ENCODE data around the gene AUTS2.

AUTS2 gene

GRCh38 chr7:69677054-69677852 is 79.0 kb downstream of the AUTS2 start:
- no peak overlapping the region for H3K4me3 Mint-ChIP-seq
- H3K27ac Mint-ChIP-seq (ENCODE audit: low read depth) = no peak overlapping the region
- no peaks in the 10 kb centered on the region for H3K9me3 Mint-ChIP-seq
- H3K36me3 Mint-ChIP-seq (ENCODE audit: insufficient read depth) = no peaks in the 10 kb centered on the region
- no peaks in the 10 kb centered on the region for H3K27me3 Mint-ChIP-seq
- ATAC-seq (replicated peaks; ENCODE audit: extremely low read depth, poor library complexity, severe bottlenecking) (no peak), DNase-seq (ENCODE audit: low spot score in 2 of 2) (no peak)
- no peaks in the 10 kb centered on the region for H3K4me1 Mint-ChIP-seq

DNA sequence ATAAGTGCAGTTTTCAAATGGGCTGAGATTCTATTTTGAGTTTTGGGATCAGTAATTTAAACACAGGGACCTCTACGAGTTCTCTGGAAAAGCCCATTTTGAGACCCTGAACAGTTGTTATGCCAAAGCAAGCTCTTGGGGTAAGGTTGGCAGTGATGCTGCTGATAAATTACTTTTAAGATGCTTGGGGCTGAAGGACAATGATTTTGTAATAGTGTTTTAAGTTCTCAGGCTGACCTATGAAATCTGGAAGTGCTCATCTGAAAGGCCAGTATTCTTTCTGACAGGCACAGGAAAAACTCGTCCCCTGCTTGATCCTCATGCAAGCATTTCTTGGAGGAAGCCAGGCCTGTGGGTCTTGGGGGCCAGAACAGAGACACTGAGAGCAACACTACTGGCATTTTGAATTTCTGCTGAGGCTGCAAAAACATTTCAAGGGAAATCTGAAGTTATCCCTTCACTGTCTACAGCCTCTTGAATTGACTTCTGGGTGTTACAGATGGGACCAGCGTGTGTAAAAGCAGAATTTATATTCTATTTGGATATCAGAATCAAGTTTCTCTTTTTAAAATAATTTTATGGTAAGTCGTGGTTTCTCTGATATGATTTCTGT is 79.7 kb downstream of the AUTS2 start:
- ATAC-seq (replicated peaks; ENCODE audit: extremely low read depth, poor library complexity, severe bottlenecking) (no peak), DNase-seq (ENCODE audit: low spot score in 2 of 2) (no peak)
- Mint-ChIP-seq H3K27me3 (no peaks in the 10 kb centered on the region), H3K36me3 (ENCODE audit: insufficient read depth) (no peaks in the 10 kb centered on the region), H3K27ac (ENCODE audit: low read depth) (no peak overlapping the region), H3K4me1 (no peaks in the 10 kb centered on the region), H3K4me3 (no peak overlapping the region), H3K9me3 (no peaks in the 10 kb centered on the region)

GRCh38 chr7:69678494-69679187 is 80.4 kb downstream of the AUTS2 start:
- H3K27ac Mint-ChIP-seq (ENCODE audit: low read depth) = no peak overlapping the region
- DNase-seq (ENCODE audit: low spot score in 2 of 2) = no peak

DNA sequence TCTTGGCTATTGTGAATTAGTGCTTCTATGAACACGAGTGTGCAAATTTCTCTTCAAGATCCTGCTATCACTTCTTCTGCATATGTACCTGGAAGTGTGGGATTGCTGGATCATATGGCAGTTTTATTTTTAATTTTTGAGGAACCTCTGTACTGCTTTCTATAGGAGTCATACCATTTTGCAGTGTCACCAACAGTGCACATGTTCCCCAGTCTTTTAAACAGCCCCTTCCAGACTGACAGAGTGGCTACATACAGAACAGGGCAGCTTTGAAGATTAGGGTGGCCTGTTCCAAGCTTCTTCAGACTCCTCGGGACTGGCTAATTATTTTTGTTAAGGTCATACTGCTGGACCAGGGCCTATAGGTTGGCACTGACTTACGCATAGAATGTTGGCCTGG is 82.9 kb downstream of the AUTS2 start:
- no peaks in the 10 kb centered on the region for H3K27me3 Mint-ChIP-seq
- no peak overlapping the region for H3K27ac Mint-ChIP-seq (ENCODE audit: low read depth)
- H3K9me3 Mint-ChIP-seq = no peaks in the 10 kb centered on the region
- H3K4me3 Mint-ChIP-seq = no peak overlapping the region
- no peaks in the 10 kb centered on the region for H3K36me3 Mint-ChIP-seq (ENCODE audit: insufficient read depth)
- peaks cover 17% of the 10 kb centered on the region for H3K4me1 Mint-ChIP-seq
- DNase-seq (ENCODE audit: low spot score in 2 of 2) (no peak), ATAC-seq (replicated peaks; ENCODE audit: extremely low read depth, poor library complexity, severe bottlenecking) (no peak)

More at GRCh38 chr7:69678494-69679187, 80.4 kb downstream of the AUTS2 start:
- Mint-ChIP-seq H3K27me3 (no peaks in the 10 kb centered on the region), H3K36me3 (ENCODE audit: insufficient read depth) (no peaks in the 10 kb centered on the region), H3K4me3 (no peak overlapping the region), H3K4me1 (no peaks in the 10 kb centered on the region), H3K9me3 (no peaks in the 10 kb centered on the region)
- no peak for ATAC-seq (replicated peaks; ENCODE audit: extremely low read depth, poor library complexity, severe bottlenecking)

DNA sequence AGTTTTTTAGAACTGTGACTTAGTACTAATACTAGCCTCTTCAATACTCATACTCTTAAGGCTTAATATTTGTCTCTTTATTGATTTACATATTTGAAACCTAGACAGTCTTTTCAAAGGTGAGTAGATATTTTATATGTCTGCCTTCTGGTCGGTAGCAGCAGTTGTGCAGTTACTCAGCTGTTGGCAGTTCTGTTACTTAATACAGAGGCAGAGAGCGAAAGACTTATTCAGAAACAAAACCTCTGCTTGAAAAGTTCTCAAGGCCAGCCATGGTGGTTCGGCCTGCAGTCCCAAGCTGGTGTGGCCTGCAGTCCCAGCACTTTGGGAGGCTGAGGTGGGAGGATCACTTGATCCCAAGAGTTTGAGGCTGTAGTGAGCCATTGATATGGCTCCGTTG is 84.2 kb downstream of the AUTS2 start:
- Mint-ChIP-seq H3K27ac (ENCODE audit: low read depth) (no peak overlapping the region), H3K4me3 (no peak overlapping the region), H3K9me3 (no peaks in the 10 kb centered on the region), H3K4me1 (peaks cover 17% of the 10 kb centered on the region), H3K36me3 (ENCODE audit: insufficient read depth) (no peaks in the 10 kb centered on the region), H3K27me3 (no peaks in the 10 kb centered on the region)
- ATAC-seq (replicated peaks; ENCODE audit: extremely low read depth, poor library complexity, severe bottlenecking) = no peak
- no peak for DNase-seq (ENCODE audit: low spot score in 2 of 2)

DNA sequence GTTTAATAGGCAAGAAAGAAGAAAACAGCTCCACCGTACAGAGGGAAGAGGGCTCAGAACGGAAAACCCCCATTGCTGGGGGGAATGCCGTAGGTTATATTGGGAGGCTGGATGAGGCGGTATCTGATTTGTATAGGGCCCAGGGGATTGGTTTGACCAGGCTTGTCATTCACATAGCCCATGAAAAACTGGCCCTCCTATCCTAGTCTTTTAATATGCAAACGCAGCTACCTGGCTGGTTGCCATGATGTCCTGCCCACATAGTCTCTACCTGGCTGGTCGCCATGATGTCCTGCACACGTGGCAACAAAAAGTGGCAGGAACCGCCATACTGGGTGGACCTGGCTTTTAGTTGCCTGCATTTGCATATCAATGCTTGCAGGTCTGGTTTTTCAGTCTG is 84.7 kb downstream of the AUTS2 start:
- no peak for ATAC-seq (replicated peaks; ENCODE audit: extremely low read depth, poor library complexity, severe bottlenecking)
- no peak overlapping the region for H3K4me3 Mint-ChIP-seq
- no peak overlapping the region for H3K27ac Mint-ChIP-seq (ENCODE audit: low read depth)
- no peaks in the 10 kb centered on the region for H3K9me3 Mint-ChIP-seq
- peaks cover 17% of the 10 kb centered on the region for H3K4me1 Mint-ChIP-seq
- no peaks in the 10 kb centered on the region for H3K36me3 Mint-ChIP-seq (ENCODE audit: insufficient read depth)
- H3K27me3 Mint-ChIP-seq = no peaks in the 10 kb centered on the region
- no peak for DNase-seq (ENCODE audit: low spot score in 2 of 2)

DNA sequence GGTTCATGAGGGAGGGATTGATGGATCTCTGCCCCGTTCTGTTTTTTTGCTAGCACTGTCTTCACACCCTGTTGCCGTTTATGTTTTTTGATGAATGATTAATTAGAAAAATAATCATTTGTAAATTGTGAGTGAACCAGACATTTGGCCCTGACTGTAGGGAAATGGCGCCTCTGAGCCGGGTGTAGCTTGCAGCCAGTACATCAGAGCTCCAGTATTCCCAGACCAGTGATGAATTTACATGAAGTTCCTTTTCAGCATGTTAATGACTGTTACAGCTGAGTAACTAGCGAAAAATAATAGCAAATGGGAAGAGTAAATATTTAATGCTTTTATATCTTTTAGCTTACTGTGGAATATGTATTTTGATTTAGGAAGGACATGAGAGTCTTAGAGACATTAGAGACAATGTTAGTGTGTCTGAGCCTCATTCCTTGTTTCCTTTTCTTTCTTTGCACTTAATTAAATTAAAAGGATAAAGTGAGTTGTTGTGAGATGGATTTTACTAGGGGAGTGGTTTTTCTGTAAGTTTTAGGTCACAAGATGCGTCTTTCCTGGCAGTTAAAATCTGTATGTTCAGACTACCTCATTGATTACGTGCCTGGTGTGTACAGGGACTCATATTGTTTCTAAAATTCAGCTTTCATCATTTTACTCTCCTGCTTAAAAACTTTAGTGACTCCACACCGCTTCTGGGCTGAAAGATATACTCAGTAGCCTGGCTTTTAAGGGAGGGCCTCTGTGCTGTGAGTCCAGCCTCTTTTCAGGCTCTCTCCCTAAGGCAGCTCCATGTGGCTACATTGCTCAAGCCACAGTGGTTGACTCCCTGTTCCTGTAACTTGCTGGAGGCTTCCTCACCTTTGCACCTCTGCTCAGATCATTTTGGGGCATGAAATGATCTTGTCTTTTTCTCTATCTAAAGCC is 86.4 kb downstream of the AUTS2 start:
- Mint-ChIP-seq H3K36me3 (ENCODE audit: insufficient read depth) (no peaks in the 10 kb centered on the region), H3K27ac (ENCODE audit: low read depth) (peak overlapping the region; percentile 63), H3K27me3 (no peaks in the 10 kb centered on the region), H3K4me1 (peaks cover 17% of the 10 kb centered on the region), H3K4me3 (peak overlapping the region; percentile 12), H3K9me3 (no peaks in the 10 kb centered on the region)
- no peak for DNase-seq (ENCODE audit: low spot score in 2 of 2)
- ATAC-seq (replicated peaks; ENCODE audit: extremely low read depth, poor library complexity, severe bottlenecking) = peak; percentile 14

DNA sequence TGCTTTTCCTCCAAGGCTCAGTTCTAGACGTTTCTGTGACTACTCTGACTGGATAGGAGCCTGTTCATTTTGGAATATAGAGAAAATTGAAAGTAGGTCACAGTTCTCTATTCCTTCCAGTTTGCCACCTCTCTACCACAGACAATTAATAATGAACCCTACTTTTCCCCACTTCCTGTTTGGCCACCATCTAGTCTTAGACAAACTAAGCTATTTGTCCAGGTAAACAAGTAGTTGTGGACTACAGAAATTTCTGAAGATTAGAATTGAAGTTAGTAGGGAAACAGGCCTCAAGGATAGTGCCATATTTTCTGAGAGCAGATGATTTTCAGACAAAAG is 87.0 kb downstream of the AUTS2 start:
- peaks cover 17% of the 10 kb centered on the region for H3K4me1 Mint-ChIP-seq
- DNase-seq (ENCODE audit: low spot score in 2 of 2) (no peak), ATAC-seq (replicated peaks; ENCODE audit: extremely low read depth, poor library complexity, severe bottlenecking) (peak; percentile 24)
- H3K9me3 Mint-ChIP-seq = no peaks in the 10 kb centered on the region
- H3K27ac Mint-ChIP-seq (ENCODE audit: low read depth) = peak overlapping the region; percentile 63
- no peaks in the 10 kb centered on the region for H3K27me3 Mint-ChIP-seq
- H3K36me3 Mint-ChIP-seq (ENCODE audit: insufficient read depth) = no peaks in the 10 kb centered on the region
- peak overlapping the region; percentile 12 for H3K4me3 Mint-ChIP-seq

DNA sequence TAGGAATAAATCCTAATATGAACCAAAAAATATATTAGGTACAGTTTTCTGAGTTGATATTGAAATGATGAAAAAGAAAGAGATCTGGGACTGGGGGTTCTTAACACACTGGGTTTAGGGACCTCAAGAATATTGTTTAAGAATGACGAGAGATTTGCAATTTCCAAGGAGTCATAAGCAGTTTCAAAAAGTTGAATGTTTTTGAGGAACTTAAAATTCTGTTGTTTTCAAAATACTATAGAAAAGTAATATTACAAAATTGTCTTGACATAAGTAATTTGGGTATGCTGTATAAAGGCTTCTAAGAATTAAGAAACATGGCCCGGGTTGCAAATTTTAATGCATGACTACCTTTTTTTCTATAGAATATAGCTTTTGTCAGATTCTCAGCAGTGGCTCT is 88.1 kb downstream of the AUTS2 start:
- Mint-ChIP-seq H3K4me1 (peaks cover 17% of the 10 kb centered on the region), H3K27ac (ENCODE audit: low read depth) (no peak overlapping the region), H3K36me3 (ENCODE audit: insufficient read depth) (no peaks in the 10 kb centered on the region), H3K27me3 (no peaks in the 10 kb centered on the region), H3K9me3 (no peaks in the 10 kb centered on the region), H3K4me3 (no peak overlapping the region)
- ATAC-seq (replicated peaks; ENCODE audit: extremely low read depth, poor library complexity, severe bottlenecking) = no peak
- no peak for DNase-seq (ENCODE audit: low spot score in 2 of 2)

DNA sequence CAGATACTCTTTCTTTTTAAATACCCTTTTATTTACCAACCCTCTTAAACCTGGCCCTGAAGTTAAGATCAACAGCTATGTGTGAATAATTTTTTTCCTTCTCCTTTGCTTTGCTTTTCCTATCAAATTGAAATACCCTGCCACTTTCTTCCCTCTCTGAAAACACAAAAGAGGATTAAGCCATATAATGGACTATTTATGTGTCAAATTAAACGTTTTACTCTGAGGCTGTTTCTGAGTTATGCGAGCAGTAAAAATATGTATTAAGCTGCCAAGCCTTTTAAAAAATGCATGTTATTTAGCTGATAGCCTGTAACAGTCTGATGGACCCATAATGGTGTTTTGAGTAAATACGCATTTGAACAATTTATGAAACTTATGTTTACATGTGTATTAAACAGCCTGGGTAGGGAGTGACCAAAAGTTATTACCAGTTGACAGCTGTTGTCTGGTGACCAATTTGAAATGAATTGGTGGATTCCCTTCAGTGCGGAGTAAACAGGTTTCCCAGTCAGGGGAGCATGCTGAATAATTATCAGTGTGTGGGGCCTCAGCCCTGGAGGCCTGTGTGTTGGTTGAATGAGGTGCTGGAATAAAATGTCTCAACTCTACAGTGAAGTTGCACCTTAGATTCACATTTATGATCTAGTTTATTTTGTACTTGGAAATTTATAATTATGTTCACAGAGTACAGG is 89.6 kb downstream of the AUTS2 start:
- H3K4me1 Mint-ChIP-seq = peaks cover 24% of the 10 kb centered on the region
- H3K27me3 Mint-ChIP-seq = no peaks in the 10 kb centered on the region
- DNase-seq (ENCODE audit: low spot score in 2 of 2) = no peak
- no peak for ATAC-seq (replicated peaks; ENCODE audit: extremely low read depth, poor library complexity, severe bottlenecking)
- no peaks in the 10 kb centered on the region for H3K36me3 Mint-ChIP-seq (ENCODE audit: insufficient read depth)
- no peaks in the 10 kb centered on the region for H3K9me3 Mint-ChIP-seq
- H3K27ac Mint-ChIP-seq (ENCODE audit: low read depth) = no peak overlapping the region
- H3K4me3 Mint-ChIP-seq = no peak overlapping the region

DNA sequence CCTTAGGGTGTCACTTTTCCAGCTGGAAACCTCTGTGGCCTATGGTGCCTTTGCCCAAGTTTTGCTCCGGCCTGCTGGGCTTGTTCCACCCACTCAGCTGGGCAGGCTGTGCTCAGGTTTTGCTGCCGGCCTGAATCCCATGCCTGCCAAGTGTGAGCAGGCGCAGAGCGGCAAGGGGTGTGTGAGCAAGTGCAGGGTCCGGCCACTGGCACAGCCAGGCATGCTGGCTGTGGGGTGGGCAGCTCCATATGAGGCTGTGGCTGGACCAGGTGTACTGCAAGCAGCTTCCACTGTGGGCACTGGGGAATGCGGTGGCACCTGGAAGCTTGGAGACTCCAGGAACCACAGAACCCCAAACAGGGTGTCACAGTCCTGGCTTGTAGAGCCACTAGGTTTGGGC is 92.1 kb downstream of the AUTS2 start:
- DNase-seq (ENCODE audit: low spot score in 2 of 2) (no peak), ATAC-seq (replicated peaks; ENCODE audit: extremely low read depth, poor library complexity, severe bottlenecking) (no peak)
- H3K4me1 Mint-ChIP-seq = peaks cover 14% of the 10 kb centered on the region
- H3K27ac Mint-ChIP-seq (ENCODE audit: low read depth) = no peak overlapping the region
- H3K4me3 Mint-ChIP-seq = no peak overlapping the region
- H3K27me3 Mint-ChIP-seq = no peaks in the 10 kb centered on the region
- no peaks in the 10 kb centered on the region for H3K36me3 Mint-ChIP-seq (ENCODE audit: insufficient read depth)
- H3K9me3 Mint-ChIP-seq = no peaks in the 10 kb centered on the region

DNA sequence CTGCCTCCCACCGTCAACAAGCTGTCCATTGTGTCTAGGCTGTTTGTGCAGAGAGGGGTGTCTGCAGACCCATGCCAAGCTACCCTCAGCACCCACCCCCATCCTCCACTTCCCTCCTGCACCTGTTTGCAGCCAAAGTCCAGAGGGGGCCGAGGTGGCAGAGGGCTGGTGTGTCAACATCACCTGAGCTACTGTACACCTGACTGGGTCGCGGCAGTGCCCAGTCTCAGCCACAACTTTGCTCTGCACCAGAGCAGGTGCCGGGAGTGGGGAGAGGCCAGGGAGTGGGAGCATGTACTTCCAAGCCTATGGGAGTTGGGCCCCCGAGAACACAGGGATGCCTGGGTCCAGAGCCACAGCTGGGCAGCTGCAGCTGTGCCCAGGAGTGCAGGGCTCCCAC is 93.1 kb downstream of the AUTS2 start:
- Mint-ChIP-seq H3K9me3 (no peaks in the 10 kb centered on the region), H3K27me3 (no peaks in the 10 kb centered on the region), H3K36me3 (ENCODE audit: insufficient read depth) (no peaks in the 10 kb centered on the region), H3K27ac (ENCODE audit: low read depth) (no peak overlapping the region), H3K4me1 (peaks cover 15% of the 10 kb centered on the region), H3K4me3 (no peak overlapping the region)
- no peak for ATAC-seq (replicated peaks; ENCODE audit: extremely low read depth, poor library complexity, severe bottlenecking)
- no peak for DNase-seq (ENCODE audit: low spot score in 2 of 2)
